ENCODE measurements around the gene MAST2. TPM values are rescaled to one million over a fixed set of nuclear protein-coding genes. Genes with fewer than 3 reads are reported as not detected.

The MAST2 gene
- total and polyA plus RNA-seq, 2 of the 13 experiments (the other 11 are each of a cell fraction or from before 2014, with no cell fraction given): 15.3 to 23.0 TPM

DNA sequence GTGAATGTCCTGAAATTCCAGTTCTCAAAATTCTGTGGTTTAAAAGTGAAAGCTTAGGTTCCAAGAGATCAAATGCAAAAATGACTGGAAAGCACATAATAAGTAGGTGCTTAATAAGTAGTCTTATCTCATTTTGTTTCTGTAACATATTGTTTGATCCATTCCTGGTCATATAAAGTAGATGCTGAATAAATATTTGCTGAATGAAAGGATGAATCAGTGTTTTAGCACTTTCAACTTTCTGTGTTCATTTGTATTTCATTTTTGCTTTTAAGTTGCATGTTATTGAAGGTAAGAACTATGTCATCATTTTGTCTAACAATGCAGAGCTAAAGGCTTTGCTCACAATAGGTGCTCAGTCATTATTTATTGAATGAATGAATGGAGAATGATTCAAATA is 6.3 kb downstream of the MAST2 start:
- in situ Hi-C loops (cut with HindIII; ENCODE audit: extremely low pct_ligation_motif_present, low pct_unique_long_range_greater_than_20kb): no loop called here
- BruUV-seq (replicated peaks): no TSS peak
- intact Hi-C loops (cut with micrococcal nuclease; ENCODE audit: unreplicated experiment): no loop called here
- Histone ChIP-seq H3K4me2 (ENCODE audit: low read depth, low read length) (0 out of 2 replicates have a peak overlapping the region, but pooled peaks have one; percentile 4), H3K9me3 (ENCODE audit: low read length) (no peaks in the 10 kb centered on the region), H3K4me3 (replicated peaks in 1 of 3; ENCODE audit: insufficient read depth in 1 of 3, low read depth in 2 of 3, low read length in 3 of 3) (no peak overlapping the region), H3K4me1 (ENCODE audit: insufficient read depth, low read length) (peaks cover 32% of the 10 kb centered on the region), H3K36me3 (replicated peaks in 1 of 2; ENCODE audit: control insufficient read depth in 1 of 2, insufficient read depth in 2 of 2, low read length in 2 of 2) (peaks cover 0 to 33% of the 10 kb centered on the region in 2 experiments; a peak in 3 of 5 replicates), H3K27me3 (ENCODE audit: control insufficient read depth in 1 of 2, insufficient read depth in 2 of 2, low read length in 2 of 2) (no peaks in the 10 kb centered on the region), H3K79me2 (ENCODE audit: insufficient read depth, low read length) (peaks cover 72% of the 10 kb centered on the region), H3K27ac (ENCODE audit: extremely low read length, insufficient read depth, low read length) (no peak overlapping the region), H4K20me1 (ENCODE audit: insufficient read depth, low read length) (no peaks in the 10 kb centered on the region), H2AFZ (ENCODE audit: low read length) (no peak overlapping the region), H3K9ac (ENCODE audit: insufficient read depth, low read depth, low read length) (no peak overlapping the region)
- CTCF ChIA-PET (ENCODE audit: low intra/inter-chr PET ratio, low total read pairs): no interaction called here
- DNase-seq (ENCODE audit: low spot score) (no peak), ATAC-seq (no peak), FAIRE-seq (no peak)
- TF ChIP-seq ZNF24 (IDR thresholded peaks at IDR 0.05) (0 out of 2 replicates have a peak, but pooled peaks have one; percentile 47), ISL2 (CRISPR knock-in tag; IDR thresholded peaks at IDR 0.05) (no peak)
- POLR2A ChIA-PET: no interaction called here

- H2AFZ ChIP-seq (ENCODE audit: low read length): no peak overlapping the region
- peaks cover 4 to 27% of the 10 kb centered on the region in 2 experiments; a peak in 3 of 5 replicates for H3K36me3 ChIP-seq (replicated peaks in 1 of 2; ENCODE audit: control insufficient read depth in 1 of 2, insufficient read depth in 2 of 2, low read length in 2 of 2)
- BruUV-seq (replicated peaks): no TSS peak
- ATAC-seq (no peak), DNase-seq (ENCODE audit: low spot score) (no peak), FAIRE-seq (no peak)
- H3K4me3 ChIP-seq (replicated peaks in 1 of 3; ENCODE audit: insufficient read depth in 1 of 3, low read depth in 2 of 3, low read length in 3 of 3): no peak overlapping the region
- H3K9ac ChIP-seq (ENCODE audit: insufficient read depth, low read depth, low read length): no peak overlapping the region
- POLR2A ChIA-PET: no interaction called here
- intact Hi-C loops (cut with micrococcal nuclease; ENCODE audit: unreplicated experiment): no loop called here
- no peak for TF ChIP-seq SMAD3 (CRISPR knock-in tag; IDR thresholded peaks at IDR 0.05)
- TF ChIP-seq, protein P1, sequence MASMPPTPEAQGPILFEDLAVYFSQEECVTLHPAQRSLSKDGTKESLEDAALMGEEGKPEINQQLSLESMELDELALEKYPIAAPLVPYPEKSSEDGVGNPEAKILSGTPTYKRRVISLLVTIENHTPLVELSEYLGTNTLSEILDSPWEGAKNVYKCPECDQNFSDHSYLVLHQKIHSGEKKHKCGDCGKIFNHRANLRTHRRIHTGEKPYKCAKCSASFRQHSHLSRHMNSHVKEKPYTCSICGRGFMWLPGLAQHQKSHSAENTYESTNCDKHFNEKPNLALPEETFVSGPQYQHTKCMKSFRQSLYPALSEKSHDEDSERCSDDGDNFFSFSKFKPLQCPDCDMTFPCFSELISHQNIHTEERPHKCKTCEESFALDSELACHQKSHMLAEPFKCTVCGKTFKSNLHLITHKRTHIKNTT (CRISPR knock-in tag; IDR thresholded peaks at IDR 0.05): no peak
- TF ChIP-seq ZNF224 (CRISPR knock-in tag; IDR thresholded peaks at IDR 0.05): no peak
- no peak for TF ChIP-seq NFYB (CRISPR knock-in tag; IDR thresholded peaks at IDR 0.05)
- TF ChIP-seq GLI4 (CRISPR knock-in tag; IDR thresholded peaks at IDR 0.05; ENCODE audit: borderline replicate concordance): no peak
- TF ChIP-seq ZNF615 (CRISPR knock-in tag; IDR thresholded peaks at IDR 0.05; ENCODE audit: borderline replicate concordance): no peak
- no peak for TF ChIP-seq SMARCE1 (IDR thresholded peaks at IDR 0.05; ENCODE audit: borderline replicate concordance)
- no peaks in the 10 kb centered on the region for H3K9me3 ChIP-seq (ENCODE audit: low read length)
- no peaks in the 10 kb centered on the region for H3K27me3 ChIP-seq (ENCODE audit: control insufficient read depth in 1 of 2, insufficient read depth in 2 of 2, low read length in 2 of 2)
- CTCF ChIA-PET (ENCODE audit: low intra/inter-chr PET ratio, low total read pairs): no interaction called here
- WGBS (ENCODE audit: low lambda C conversion rate): 100% methylated on average over 2 of the region's 2 CpGs
- in situ Hi-C loops (cut with HindIII; ENCODE audit: extremely low pct_ligation_motif_present, low pct_unique_long_range_greater_than_20kb): no loop called here
- H4K20me1 ChIP-seq (ENCODE audit: insufficient read depth, low read length): no peaks in the 10 kb centered on the region
- peaks cover 59% of the 10 kb centered on the region for H3K79me2 ChIP-seq (ENCODE audit: insufficient read depth, low read length)
- no peak overlapping the region for H3K27ac ChIP-seq (ENCODE audit: extremely low read length, insufficient read depth, low read length)
- peaks cover 5% of the 10 kb centered on the region for H3K4me1 ChIP-seq (ENCODE audit: insufficient read depth, low read length)
- no peak overlapping the region for H3K4me2 ChIP-seq (ENCODE audit: low read depth, low read length)
Observed at GRCh38 chr1:45814776-45815175, 11.4 kb downstream of the MAST2 start.

Measured in HepG2 (cell line).